ENCODE data around the gene FAM131C.

GRCh38 chr1:16094453-16095158 is 21.2 kb upstream of the FAM131C start:
- TF ChIP-seq CTCF (IDR thresholded peaks at IDR 0.05; ENCODE audit: low read depth, low read length) (no peak), EZH2phosphoT487 (IDR thresholded peaks at IDR 0.05; ENCODE audit: low read depth) (no peak)

All from OCI-LY3 (cell line).